K562 (cell line): ENCODE data around the gene PDIA5. TPM values are rescaled to one million over a fixed set of nuclear protein-coding genes. Genes with fewer than 3 reads are reported as not detected.
A peak's percentile ranks its signal among the peaks of the same experiment; 100 is the strongest.

Experiments used
- ATAC-seq: fragments of 200-7000 bp; cut with Tn5 transposase; 3 replicates; pipeline ENCODE4 v1.9.1; 2020; ENCODE audit warnings: moderate library complexity
- BruUV-seq: library from RNA; stranded (reverse); fragments of 400-500 nt; replicated peaks from 2 replicates; lab custom pipeline; 2021; lab: Mats Ljungman, UMichigan
- CTCF ChIA-PET: fragments of 300-600 bp; formaldehyde crosslinking; extraction: SDS; loops from one replicate; lab custom pipeline; 2021; ENCODE audit warnings: low intra/inter-chr PET ratio; lab: Yijun Ruan, JAX
- POLR2A ChIA-PET: fragments of 300-600, 350-650 bp; sonication (Branson Sonifier 250); formaldehyde crosslinking; extraction: SDS; loops from one replicate; lab custom pipeline; 2021; ENCODE audit warnings: antibody characterized with exemption, inconsistent platforms; lab: Yijun Ruan, JAX
- DNase-seq, 4 experiments: peaks; one replicate each; pipeline versions ENCODE4 v3.0.0 to v3.0.0-alpha.2; 2011 to 2018; ENCODE audit warnings: low spot score in 3 of 4, mixed read lengths in 3 of 4; ENCODE audit errors: extremely low read depth in 1 of 4
- FAIRE-seq: peaks from 2 replicates; lab custom pipeline; 2011; peaks lifted over from hg19 to GRCh38; lab: Jason Lieb, UNC
- H2AFZ ChIP-seq: 2 replicates; pipeline ENCODE4 v1.6.0; 2011; ENCODE audit warnings: low read depth, low read length, control low read depth, inconsistent platforms
- H3K27ac ChIP-seq: fragments of 200-600 bp; 3 replicates; pipeline ENCODE4 v1.8.0; 2011; ENCODE audit warnings: low read depth, mild to moderate bottlenecking, control low read depth, inconsistent platforms, low read length, moderate library complexity, mixed read lengths; ENCODE audit errors: extremely low read depth
- H3K27me3 ChIP-seq, 2 experiments: fragments of 300-600 bp in 1 of 2; 2 replicates in 1 of 2; 3 replicates in 1 of 2; pipeline versions ENCODE4 v1.6.0 to v1.8.0; 2011; ENCODE audit warnings: inconsistent platforms in 2 of 2, low read length in 2 of 2, mild to moderate bottlenecking in 1 of 2, mixed read lengths in 1 of 2, moderate library complexity in 1 of 2; ENCODE audit not compliant: control insufficient read depth in 2 of 2, insufficient read depth in 2 of 2
- H3K36me3 ChIP-seq: fragments of 300-600 bp; 3 replicates; pipeline ENCODE4 v1.8.0; 2011; ENCODE audit warnings: mild to moderate bottlenecking, low read length, inconsistent platforms; ENCODE audit not compliant: control insufficient read depth, insufficient read depth
- H3K4me1 ChIP-seq, 2 experiments: fragments of 200-600 bp in 1 of 2; replicated peaks in 1 of 2; 2 replicates in 1 of 2; 3 replicates in 1 of 2; pipeline versions ENCODE4 v1.5.1 to v1.8.0; 2011; ENCODE audit warnings: inconsistent platforms in 2 of 2, low read length in 2 of 2, mild to moderate bottlenecking in 1 of 2, mixed read lengths in 1 of 2, moderate library complexity in 1 of 2; ENCODE audit not compliant: control insufficient read depth in 2 of 2, insufficient read depth in 2 of 2
- H3K4me2 ChIP-seq: 2 replicates; pipeline ENCODE4 v1.6.1; 2011; ENCODE audit warnings: low read length, control low read depth, inconsistent platforms, mixed read lengths; ENCODE audit not compliant: insufficient read depth
- H3K4me3 ChIP-seq: fragments of 200-600 bp; sonication (generic), shearing (Covaris generic); 2 replicates; pipeline ENCODE4 v1.5.1; 2016; ENCODE audit warnings: control low read depth, inconsistent platforms
- H3K79me2 ChIP-seq: fragments of 200-600 bp; 3 replicates; pipeline ENCODE4 v1.8.0; 2011; ENCODE audit warnings: low read length, inconsistent platforms; ENCODE audit not compliant: control insufficient read depth, insufficient read depth
- H3K9ac ChIP-seq, 2 experiments: 2 replicates each; pipeline versions ENCODE4 v1.6.0 to v1.6.1; 2011; ENCODE audit warnings: low read depth in 2 of 2, low read length in 2 of 2, control low read depth in 1 of 2, inconsistent platforms in 1 of 2, mild to moderate bottlenecking in 1 of 2, mixed read lengths in 1 of 2; ENCODE audit not compliant: insufficient read depth in 1 of 2
- H3K9me1 ChIP-seq: one replicate; pipeline ENCODE4 v1.6.0; 2011; ENCODE audit warnings: inconsistent platforms, mild to moderate bottlenecking, low read length, moderate library complexity; ENCODE audit not compliant: control insufficient read depth, insufficient read depth
- H3K9me3 ChIP-seq: replicated peaks from 2 replicates; pipeline ENCODE4 v1.5.1; 2011; ENCODE audit warnings: low read depth, low read length, inconsistent platforms; ENCODE audit not compliant: control insufficient read depth, insufficient read depth
- H4K20me1 ChIP-seq: replicated peaks from 2 replicates; pipeline ENCODE4 v1.6.1; 2011; ENCODE audit warnings: low read length, inconsistent platforms, mixed read lengths; ENCODE audit not compliant: control insufficient read depth, insufficient read depth
- ETV5 ChIP-seq: sonication (generic); formaldehyde crosslinking; IDR thresholded peaks from 2 replicates; pipeline ENCODE4 v1.4.0; 2020; ENCODE audit warnings: low read depth, mild to moderate bottlenecking, missing genetic modification reagents
- NR2F6 ChIP-seq: fragments of 450-650 bp; formaldehyde crosslinking; IDR thresholded peaks from 2 replicates; pipeline ENCODE4 v1.4.0; 2020; ENCODE audit warnings: mild to moderate bottlenecking
- PRMT5 ChIP-seq: sonication (generic); formaldehyde crosslinking; IDR thresholded peaks from 2 replicates; pipeline ENCODE4 v1.5.0; 2020; ENCODE audit warnings: missing genetic modification reagents
- SNRNP70 ChIP-seq: fragments of 200-400 bp; formaldehyde crosslinking; optimal IDR thresholded peaks from 2 replicates; pipeline ENCODE3; 2017; ENCODE audit warnings: low read depth, low read length
- STAT5B ChIP-seq: fragments of 250-450 bp; sonication (Bioruptor Pico); IDR thresholded peaks from 2 replicates; pipeline ENCODE4 v1.8.0; 2021; ENCODE audit warnings: mild to moderate bottlenecking, inconsistent platforms
- ZNF707 ChIP-seq: fragments of 250-450 bp; sonication (Bioruptor Pico); conservative IDR thresholded peaks from 2 replicates; pipeline ENCODE4 v1.8.0; 2022; ENCODE audit warnings: inconsistent platforms, mild to moderate bottlenecking, moderate library complexity
- ZNF75A ChIP-seq: fragments of 450-650 bp; formaldehyde crosslinking; IDR thresholded peaks from 2 replicates; pipeline ENCODE4 v1.4.0; 2020; ENCODE audit warnings: mild to moderate bottlenecking
- WGBS: fragments of 100-300 bp; shearing (Covaris generic); methylation state at CpG from one replicate; pipeline ENCODE4 v1.1.6; 2016; ENCODE audit warnings: low coverage, mixed read lengths; ENCODE audit not compliant: insufficient coverage; ENCODE audit errors: missing lambda C conversion rate; 5-methylcytosine and 5-hydroxymethylcytosine counted together
- in situ Hi-C: fragments of 300-500 bp; cut with MboI; formaldehyde crosslinking; loops from 4 replicates; pipeline ENCODE4 v1.15.0; 2018; ENCODE audit warnings: inconsistent platforms, mixed read lengths
- intact Hi-C: fragments of 100-400 bp; cut with micrococcal nuclease; formaldehyde crosslinking; loops from 2 replicates; pipeline ENCODE4 v1.14.2; 2022
- polyA plus RNA-seq, 8 experiments: library from polyadenylated mRNA; depleted of rRNA in 4 of 8; stranded (reverse) in 5 of 8; unstranded in 3 of 8; fragments of >200 nt; fragmentation: Nextera tagmentation in 2 of 8; fragmentation: Illumina TruSeq in 1 of 8; extraction: Ambion mirVana in 2 of 8; extraction: Trizol in 1 of 8; gene quantifications; 2 replicates each; pipeline versions ENCODE4 v1.2.1 to v1.2.3, GENCODE V29; 2011 to 2014; ENCODE audit warnings: inconsistent platforms in 1 of 8, missing spikeins in 1 of 8
- total RNA-seq, 7 experiments: library from RNA; depleted of rRNA in 6 of 7; stranded (reverse); fragments of >200 nt in 6 of 7; fragmentation: Illumina TruSeq in 2 of 7; extraction: Trizol in 2 of 7; gene quantifications; 2 replicates each; pipeline versions ENCODE4 v1.2.1 to v1.2.3, GENCODE V29; 2011 to 2021; ENCODE audit warnings: low replicate concordance in 1 of 7
- TF ChIP-seq, protein P1 (sequence below): fragments of 450-650 bp; formaldehyde crosslinking; IDR thresholded peaks from 2 replicates; pipeline ENCODE4 v1.4.0; 2020; ENCODE audit warnings: mild to moderate bottlenecking, moderate library complexity
- TF ChIP-seq, protein P2 (sequence below), 3 experiments: IDR thresholded peaks in 2 of 3; conservative IDR thresholded peaks in 1 of 3; 2 replicates each; pipeline ENCODE4 v1.5.1; 2011 to 2012; ENCODE audit warnings: low read length in 3 of 3, mild to moderate bottlenecking in 3 of 3, control low read depth in 2 of 3, improper control_type of control experiment in 1 of 3, inconsistent platforms in 1 of 3, low read depth in 1 of 3, mixed read lengths in 1 of 3, moderate library complexity in 1 of 3; ENCODE audit not compliant: insufficient read depth in 2 of 3
- TF ChIP-seq, protein P3 (sequence below): fragments of 250-450 bp; sonication (Bioruptor Pico); IDR thresholded peaks from 2 replicates; pipeline ENCODE4 v1.8.0; 2021; ENCODE audit warnings: moderate library complexity, mild to moderate bottlenecking, inconsistent platforms
- TF ChIP-seq, protein P4 (sequence below): IDR thresholded peaks from 2 replicates; pipeline ENCODE4 v1.6.1; 2011; ENCODE audit warnings: borderline replicate concordance, low read depth, mild to moderate bottlenecking, moderate library complexity, low read length; ENCODE audit not compliant: insufficient read depth, poor library complexity, severe bottlenecking
- TF ChIP-seq, protein P5 (sequence below): fragments of 450-650 bp; IDR thresholded peaks from 2 replicates; pipeline ENCODE4 v1.6.1; 2016; ENCODE audit warnings: low read depth, mild to moderate bottlenecking, moderate library complexity

Gene PDIA5
- total and polyA plus RNA-seq, 9 of the 15 experiments (the other 6 are each of a cell fraction or from before 2014, with no cell fraction given): 3.4 to 31.8 (median 19.6) TPM

DNA sequence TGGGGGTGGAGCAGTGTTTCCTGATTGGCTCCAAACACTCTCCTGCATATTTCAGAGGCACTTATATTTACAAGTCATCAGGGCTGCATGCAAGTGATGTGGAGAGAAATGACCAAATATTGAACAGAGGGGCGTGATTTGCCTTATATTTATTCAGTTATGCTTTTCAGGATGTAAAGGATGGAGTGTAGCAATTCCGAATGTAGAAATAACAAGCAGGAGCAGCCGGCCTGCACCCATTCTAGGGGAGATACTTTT lies 19.8 kb upstream of the PDIA5 start (continued):
- no peak for TF ChIP-seq STAT5B
- TF ChIP-seq, protein P1, sequence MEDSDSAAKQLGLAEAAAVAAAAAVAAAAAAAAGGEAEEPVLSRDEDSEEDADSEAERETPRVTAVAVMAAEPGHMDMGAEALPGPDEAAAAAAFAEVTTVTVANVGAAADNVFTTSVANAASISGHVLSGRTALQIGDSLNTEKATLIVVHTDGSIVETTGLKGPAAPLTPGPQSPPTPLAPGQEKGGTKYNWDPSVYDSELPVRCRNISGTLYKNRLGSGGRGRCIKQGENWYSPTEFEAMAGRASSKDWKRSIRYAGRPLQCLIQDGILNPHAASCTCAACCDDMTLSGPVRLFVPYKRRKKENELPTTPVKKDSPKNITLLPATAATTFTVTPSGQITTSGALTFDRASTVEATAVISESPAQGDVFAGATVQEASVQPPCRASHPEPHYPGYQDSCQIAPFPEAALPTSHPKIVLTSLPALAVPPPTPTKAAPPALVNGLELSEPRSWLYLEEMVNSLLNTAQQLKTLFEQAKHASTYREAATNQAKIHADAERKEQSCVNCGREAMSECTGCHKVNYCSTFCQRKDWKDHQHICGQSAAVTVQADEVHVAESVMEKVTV (CRISPR knock-in tag): no peak
- no peak for TF ChIP-seq NR2F6 (CRISPR knock-in tag)
- TF ChIP-seq, protein P2, sequence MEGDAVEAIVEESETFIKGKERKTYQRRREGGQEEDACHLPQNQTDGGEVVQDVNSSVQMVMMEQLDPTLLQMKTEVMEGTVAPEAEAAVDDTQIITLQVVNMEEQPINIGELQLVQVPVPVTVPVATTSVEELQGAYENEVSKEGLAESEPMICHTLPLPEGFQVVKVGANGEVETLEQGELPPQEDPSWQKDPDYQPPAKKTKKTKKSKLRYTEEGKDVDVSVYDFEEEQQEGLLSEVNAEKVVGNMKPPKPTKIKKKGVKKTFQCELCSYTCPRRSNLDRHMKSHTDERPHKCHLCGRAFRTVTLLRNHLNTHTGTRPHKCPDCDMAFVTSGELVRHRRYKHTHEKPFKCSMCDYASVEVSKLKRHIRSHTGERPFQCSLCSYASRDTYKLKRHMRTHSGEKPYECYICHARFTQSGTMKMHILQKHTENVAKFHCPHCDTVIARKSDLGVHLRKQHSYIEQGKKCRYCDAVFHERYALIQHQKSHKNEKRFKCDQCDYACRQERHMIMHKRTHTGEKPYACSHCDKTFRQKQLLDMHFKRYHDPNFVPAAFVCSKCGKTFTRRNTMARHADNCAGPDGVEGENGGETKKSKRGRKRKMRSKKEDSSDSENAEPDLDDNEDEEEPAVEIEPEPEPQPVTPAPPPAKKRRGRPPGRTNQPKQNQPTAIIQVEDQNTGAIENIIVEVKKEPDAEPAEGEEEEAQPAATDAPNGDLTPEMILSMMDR (IDR thresholded peaks at IDR 0.05 in 2 of 3, conservative IDR thresholded peaks at IDR 0.05 in 1 of 3; ENCODE audit: insufficient read depth in 2 of 3, low read depth in 1 of 3, low read length in 3 of 3): no peak
- TF ChIP-seq, all 486 proteins: peak for 0

DNA sequence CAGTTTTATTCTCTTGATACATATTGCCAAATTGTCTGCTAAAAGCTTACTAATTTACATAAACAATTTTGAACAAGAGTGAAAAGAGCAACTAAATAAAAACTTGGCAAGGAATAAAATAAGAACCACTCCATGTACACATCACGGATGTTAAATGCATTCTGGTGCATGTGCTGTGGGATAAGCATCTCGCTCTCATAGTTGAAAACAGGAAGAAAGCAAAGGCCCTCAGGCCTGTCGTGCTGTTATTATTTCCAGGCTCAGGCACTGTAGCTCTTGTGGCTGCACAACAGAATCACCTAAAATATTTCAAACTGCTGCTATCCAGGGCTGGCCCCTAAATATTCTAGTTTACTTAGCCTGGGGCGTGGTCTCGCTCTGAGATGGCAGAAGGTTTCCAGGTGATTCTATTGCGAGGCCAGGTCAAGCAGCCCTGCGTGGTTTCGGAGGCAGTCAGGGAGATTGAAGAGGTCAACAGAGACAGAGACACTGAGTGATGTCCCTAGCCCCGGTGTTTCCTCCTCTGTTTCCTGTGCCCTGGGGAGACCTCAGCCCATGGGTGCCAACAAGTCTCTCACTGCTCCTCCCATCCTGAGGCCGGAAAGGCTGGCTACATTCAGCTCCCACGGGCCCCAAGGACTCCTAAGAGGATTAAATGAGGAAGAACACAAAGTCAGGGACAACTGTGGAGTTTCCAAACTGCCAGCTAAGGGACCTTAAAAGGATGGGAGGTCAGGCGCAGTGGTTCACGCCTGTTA lies 18.2 kb upstream of the PDIA5 start:
- ChIA-PET POLR2A (no interaction called here), CTCF (no interaction called here)
- H2AFZ ChIP-seq: no peak overlapping the region
- H3K79me2 ChIP-seq: no peaks in the 10 kb centered on the region
- H4K20me1 ChIP-seq: no peaks in the 10 kb centered on the region
- H3K27me3 ChIP-seq: peaks cover 2 to 22% of the 10 kb centered on the region in 2 experiments; a peak in 4 of 5 replicates
- no peak overlapping the region for H3K4me3 ChIP-seq
- no peak overlapping the region for H3K27ac ChIP-seq
- ATAC-seq: no peak
- in situ Hi-C loops: no loop called here
- no TSS peak for BruUV-seq
- intact Hi-C loops: no loop called here
- TF ChIP-seq, protein P3, sequence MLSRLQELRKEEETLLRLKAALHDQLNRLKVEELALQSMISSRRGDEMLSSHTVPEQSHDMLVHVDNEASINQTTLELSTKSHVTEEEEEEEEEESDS (CRISPR knock-in tag): no peak
- no peak for TF ChIP-seq ETV5 (CRISPR knock-in tag)
- no peak for TF ChIP-seq SNRNP70
- peak; percentile 44; the same call in 1 of the 2 replicates for TF ChIP-seq ZNF75A (CRISPR knock-in tag)
- TF ChIP-seq, protein P4, sequence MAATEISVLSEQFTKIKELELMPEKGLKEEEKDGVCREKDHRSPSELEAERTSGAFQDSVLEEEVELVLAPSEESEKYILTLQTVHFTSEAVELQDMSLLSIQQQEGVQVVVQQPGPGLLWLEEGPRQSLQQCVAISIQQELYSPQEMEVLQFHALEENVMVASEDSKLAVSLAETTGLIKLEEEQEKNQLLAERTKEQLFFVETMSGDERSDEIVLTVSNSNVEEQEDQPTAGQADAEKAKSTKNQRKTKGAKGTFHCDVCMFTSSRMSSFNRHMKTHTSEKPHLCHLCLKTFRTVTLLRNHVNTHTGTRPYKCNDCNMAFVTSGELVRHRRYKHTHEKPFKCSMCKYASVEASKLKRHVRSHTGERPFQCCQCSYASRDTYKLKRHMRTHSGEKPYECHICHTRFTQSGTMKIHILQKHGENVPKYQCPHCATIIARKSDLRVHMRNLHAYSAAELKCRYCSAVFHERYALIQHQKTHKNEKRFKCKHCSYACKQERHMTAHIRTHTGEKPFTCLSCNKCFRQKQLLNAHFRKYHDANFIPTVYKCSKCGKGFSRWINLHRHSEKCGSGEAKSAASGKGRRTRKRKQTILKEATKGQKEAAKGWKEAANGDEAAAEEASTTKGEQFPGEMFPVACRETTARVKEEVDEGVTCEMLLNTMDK: no peak
- TF ChIP-seq, protein P5, sequence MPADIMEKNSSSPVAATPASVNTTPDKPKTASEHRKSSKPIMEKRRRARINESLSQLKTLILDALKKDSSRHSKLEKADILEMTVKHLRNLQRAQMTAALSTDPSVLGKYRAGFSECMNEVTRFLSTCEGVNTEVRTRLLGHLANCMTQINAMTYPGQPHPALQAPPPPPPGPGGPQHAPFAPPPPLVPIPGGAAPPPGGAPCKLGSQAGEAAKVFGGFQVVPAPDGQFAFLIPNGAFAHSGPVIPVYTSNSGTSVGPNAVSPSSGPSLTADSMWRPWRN: no peak
- TF ChIP-seq ZNF707 (CRISPR knock-in tag): no peak
- no peak for TF ChIP-seq PRMT5 (CRISPR knock-in tag)
- FAIRE-seq: no peak
- no peak overlapping the region for H3K9ac ChIP-seq
- 30% methylated on average over 13 of the region's 13 CpGs for whole genome bisulfite sequencing
- no peaks in the 10 kb centered on the region; a peak in 1 of 5 replicates for H3K4me1 ChIP-seq
- no peaks in the 10 kb centered on the region for H3K9me1 ChIP-seq
- DNase-seq: no peak
- H3K9me3 ChIP-seq: no peaks in the 10 kb centered on the region
- no peaks in the 10 kb centered on the region for H3K36me3 ChIP-seq
- H3K4me2 ChIP-seq: no peak overlapping the region
